GM21381 (cell line): ENCODE results near the gene KHSRP.
"Not testable (repeated sequence)": the region's sequence is repeated elsewhere in the genome, so short reads cannot be mapped to it uniquely, and the experiment has no call there.

Experiments
- ATAC-seq: cut with Tn5 transposase; IDR thresholded peaks from one replicate; pipeline ENCODE4 v1.9.1; 2021; ENCODE audit warnings: mild to moderate bottlenecking, moderate library complexity; ENCODE audit not compliant: unreplicated experiment

KHSRP gene

DNA sequence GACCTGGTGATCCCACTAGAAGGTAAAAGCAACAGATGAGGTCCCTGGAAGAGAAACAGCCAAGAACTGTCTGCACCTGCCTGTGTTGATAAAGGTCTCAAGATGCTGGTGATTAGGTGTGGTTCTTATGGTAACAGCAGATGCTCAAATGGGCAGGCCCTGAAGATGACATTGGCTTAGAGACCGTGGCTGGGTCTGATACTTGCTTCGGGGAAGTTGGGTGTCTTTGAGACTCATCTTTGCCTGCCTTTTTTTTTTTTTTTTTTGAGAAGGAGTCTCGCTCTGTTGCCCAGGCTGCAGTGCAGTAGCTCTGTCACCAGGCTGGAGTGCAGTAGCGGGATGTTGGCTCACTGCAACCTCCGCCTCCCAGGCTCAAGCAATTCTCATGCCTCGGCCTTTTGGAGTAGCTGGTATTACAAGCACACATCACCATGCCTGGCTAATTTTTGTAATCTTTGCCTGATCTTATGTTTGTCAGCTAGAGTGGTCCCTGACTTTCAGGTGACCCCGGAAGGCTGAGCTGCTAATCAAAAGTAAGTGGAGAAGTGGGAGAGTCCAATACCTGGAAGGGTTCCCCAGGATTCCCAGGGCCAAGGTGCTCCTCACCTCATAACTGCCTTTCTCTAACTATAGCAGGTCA lies 27.1 kb upstream of the KHSRP start:
- ATAC-seq: no peak

- ATAC-seq: no peak
These were observed 25.6 kb upstream of the KHSRP start for GRCh38 chr19:6450166-6450565.

GRCh38 chr19:6448045-6448444 lies 23.4 kb upstream of the KHSRP start:
- no peak for ATAC-seq

- no peak for ATAC-seq
These were observed 21.8 kb upstream of the KHSRP start for GRCh38 chr19:6446452-6446851.

GRCh38 chr19:6443986-6444385 lies 19.4 kb upstream of the KHSRP start:
- no peak for ATAC-seq

DNA sequence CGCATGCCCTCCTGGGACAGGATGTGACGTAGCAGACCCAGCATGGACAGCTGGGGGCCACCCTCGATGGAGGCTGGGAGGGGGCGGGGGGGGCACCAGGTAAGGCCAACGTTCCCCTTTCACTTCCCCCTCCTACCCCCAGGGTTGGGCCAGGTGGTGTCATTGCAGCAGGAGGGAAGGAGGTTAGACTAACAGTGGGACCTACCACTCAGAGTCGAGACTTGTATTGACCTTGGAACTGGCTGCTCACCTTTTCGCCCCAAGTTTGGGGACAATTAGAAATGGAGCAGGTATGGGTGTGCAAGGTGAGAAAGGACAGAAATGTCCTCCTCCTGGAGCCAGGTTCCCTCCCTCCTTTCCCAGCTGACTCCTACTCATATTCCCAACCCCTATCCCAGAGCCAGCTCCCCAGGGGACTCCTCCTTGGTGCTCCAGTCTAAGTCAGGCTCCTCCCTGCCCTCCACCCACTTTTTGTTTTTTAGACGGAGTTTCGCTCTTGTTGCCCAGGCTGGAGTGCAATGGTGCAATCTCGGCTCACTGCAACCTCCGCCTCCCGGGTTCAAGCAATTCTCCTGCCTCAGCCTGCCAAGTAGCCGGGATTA lies 17.6 kb upstream of the KHSRP start:
- ATAC-seq: no peak

DNA sequence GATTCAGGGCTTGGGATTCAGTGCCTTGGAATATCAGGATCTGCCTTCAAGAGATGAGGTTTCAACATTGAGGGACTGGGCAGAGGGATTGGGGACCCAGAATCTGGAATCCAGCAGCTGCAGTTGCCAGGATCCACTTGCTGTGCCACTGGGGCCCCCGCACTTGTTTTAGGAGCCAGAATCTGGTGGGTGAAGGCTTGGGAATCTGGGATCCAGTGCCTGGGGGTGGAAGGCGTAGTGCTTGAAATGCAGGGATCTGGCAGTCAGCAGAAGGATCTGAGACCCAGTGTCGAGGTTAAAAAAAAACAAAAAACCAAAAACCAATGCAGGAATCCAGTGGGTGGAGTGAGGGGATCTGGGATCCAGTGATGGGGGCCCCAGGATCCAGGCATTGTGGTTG lies 16.3 kb upstream of the KHSRP start:
- no peak for ATAC-seq

- ATAC-seq: no peak
These were observed 15.1 kb upstream of the KHSRP start for GRCh38 chr19:6439743-6440142.

DNA sequence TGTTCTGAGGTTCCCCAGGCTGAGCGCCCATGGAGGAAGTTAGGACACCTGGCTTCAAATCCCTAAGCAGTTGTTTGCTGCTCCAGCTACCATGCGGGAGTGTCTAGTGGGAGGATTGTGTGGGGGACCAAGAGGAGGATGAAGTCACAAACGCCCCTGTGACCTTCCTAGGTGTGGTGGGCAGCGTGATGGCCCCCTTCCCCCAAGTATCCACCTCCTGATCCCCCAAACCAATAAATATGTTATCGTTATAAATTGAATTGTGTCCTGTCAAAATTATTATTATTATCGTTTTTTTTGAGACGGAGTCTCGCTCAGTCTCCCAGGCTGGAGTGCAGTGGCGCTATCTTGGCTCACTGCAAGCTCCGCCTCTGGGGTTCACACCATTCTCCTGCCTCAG lies 9.1 kb upstream of the KHSRP start, which contains the start of gene SLC25A41:
Gene SLC25A41, minus strand, starts transcription at position 101 of the 400 bp plus-strand sequence. Its CDS starts 70 bp downstream, at position 31.
- ATAC-seq: no peak

- ATAC-seq: no peak
These were observed 8.6 kb upstream of the KHSRP start for GRCh38 chr19:6433165-6433564.

DNA sequence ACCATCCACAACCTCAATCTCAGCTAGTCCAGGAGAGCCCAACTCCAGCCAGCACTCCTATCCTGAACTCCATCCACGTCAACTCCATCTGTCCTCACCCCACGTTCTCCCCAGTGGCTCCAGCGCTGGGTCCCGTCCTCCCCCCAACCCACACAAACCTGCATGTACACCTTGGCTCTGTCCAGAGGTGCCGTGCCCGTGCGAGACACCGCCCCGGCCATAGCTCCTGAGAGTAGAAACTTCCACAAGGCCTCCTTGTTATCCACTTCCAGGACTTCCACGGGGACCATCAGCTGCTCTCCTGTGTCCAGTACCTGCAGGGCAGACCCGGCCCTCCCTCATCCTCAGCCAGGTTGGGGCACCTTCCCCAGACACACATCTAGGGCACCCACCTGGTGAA lies 7.3 kb upstream of the KHSRP start:
- no peak for ATAC-seq

DNA sequence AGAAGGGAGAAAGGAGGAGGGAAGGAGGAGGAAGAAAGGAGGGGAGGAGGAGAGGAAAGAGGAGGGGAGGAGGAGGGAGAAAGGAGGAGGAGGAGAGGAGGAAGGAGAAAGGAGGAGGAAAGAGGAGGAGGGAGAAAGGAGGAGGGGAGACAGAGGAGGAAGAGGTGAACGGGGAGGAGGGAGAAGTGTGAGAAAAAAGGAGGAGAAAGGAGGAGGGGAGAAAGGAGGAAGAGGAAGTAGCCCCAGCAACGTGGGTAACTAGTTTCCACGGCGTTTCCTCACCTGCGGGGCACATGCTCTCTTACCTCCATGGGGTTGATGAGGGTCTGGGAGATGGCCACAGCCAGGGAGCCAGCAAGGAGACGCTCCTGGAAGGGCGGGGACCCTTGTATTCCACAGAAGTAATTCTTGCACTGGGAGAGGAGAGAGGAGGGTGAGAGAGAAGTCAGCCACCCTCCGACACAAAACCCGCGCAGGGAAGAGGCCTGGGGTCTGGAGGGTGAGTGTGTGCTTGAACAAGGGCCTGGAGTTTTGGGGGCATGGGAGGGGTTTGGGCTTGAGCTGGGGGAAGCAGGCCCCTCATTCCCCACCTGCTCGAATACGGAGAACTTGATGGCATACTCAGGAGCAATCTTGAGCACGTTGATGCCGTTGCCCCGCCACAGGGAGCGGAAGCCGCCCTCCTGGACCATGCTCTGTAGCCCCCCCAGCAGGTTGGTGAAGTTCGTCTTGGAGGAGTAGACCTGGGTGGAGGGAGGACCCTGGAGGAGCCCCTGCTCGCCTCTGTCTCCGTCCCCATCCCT lies 5.0 kb upstream of the KHSRP start:
- ATAC-seq: no peak

DNA sequence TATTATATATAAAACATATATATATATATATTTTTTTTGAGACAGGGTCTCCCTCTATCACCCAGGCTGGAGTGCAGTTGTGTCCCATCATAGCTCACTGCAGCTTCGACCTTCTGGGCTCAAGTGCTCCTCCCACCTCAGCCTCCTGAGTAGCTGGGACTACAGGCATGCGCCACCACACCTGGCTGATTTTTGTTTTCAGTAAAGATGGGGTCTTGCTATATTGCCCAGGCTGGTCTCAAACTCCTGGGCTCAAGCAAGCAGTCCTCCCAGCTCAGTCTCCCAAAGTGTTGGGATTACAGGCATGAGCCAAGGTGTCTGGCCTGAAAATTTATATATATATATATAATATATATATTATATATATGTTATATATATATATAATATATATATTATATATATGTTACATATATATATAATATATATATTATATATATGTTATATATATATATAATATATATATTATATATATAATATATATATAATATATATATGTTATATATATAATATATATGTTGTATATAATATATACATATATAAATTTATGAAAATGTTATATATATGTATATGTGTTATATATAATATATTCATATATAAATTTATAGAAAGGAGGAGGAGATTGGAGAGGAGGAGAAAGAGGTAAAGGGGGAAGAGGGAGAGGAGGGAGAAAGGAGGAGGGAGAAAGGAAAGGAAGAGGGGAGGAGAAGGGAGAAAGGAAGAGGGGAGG lies 4.2 kb upstream of the KHSRP start:
- not testable (repeated sequence) for ATAC-seq

GRCh38 chr19:6427131-6427530 lies 2.5 kb upstream of the KHSRP start:
- no peak for ATAC-seq

GRCh38 chr19:6425732-6426620 lies 1.4 kb upstream of the KHSRP start:
- ATAC-seq: no peak

DNA sequence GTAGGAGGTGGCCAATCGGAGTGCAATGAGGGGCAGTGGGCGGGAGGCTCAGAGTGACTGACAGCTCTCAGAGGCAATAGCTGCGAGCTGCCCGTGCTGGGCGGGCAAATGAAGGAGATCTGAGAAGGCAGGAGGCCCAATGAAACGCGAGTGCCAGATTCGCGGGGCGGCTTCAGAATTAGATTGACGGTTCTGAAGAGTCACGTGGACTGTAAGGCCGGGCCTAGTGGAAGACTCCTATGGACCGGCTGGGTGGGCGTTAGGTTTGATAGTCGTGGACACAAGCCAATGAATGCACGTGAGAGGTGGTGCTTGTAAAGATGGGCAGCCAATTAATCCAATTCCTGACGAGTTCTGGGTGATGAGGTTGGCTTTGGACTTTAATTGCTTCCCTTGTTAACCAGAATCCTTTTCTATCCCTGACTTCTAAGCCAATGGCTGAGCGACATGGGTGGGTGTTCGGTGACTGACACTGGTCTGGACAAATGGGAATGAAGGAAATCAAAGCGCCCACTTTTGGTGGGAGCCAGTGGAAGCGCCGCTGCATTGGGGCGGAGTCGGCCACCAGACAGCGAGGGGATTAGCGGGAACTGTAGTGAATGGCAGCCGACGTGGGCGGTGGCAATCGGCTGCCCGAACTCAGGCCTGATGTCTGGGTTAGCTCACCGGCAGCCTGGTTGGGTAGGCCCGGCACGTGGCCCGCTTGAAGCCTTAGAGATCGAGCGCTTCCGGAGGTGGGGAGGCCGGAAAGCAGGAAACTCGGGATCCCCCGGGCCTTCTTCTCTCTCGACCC lies 524 bp upstream of the KHSRP start:
- ATAC-seq: peak; percentile 79

- ATAC-seq: no peak
These were observed 964 bp downstream of the KHSRP start for GRCh38 chr19:6423499-6424194.

GRCh38 chr19:6421075-6422014 lies 3.3 kb downstream of the KHSRP start:
- ATAC-seq: no peak
